Brain microvascular endothelial cell (primary cell): ENCODE results near the gene CATSPER4.

Source experiments
- DNase-seq: peaks from one replicate; pipeline ENCODE4 v3.0.0-alpha.2; 2020
- H3K27ac ChIP-seq: fragments of 250-450 bp; sonication (Bioruptor Pico); 2 replicates; pipeline ENCODE4 v1.5.1; 2020; ENCODE audit warnings: mild to moderate bottlenecking, moderate library complexity
- H3K27me3 ChIP-seq: fragments of 250-450 bp; sonication (Bioruptor Pico); replicated peaks from 2 replicates; pipeline ENCODE4 v1.5.1; 2020; ENCODE audit warnings: mild to moderate bottlenecking
- H3K36me3 ChIP-seq: fragments of 250-450 bp; sonication (Bioruptor Pico); replicated peaks from 2 replicates; pipeline ENCODE4 v1.5.1; 2020; ENCODE audit warnings: mild to moderate bottlenecking
- H3K4me3 ChIP-seq: 2 replicates; pipeline ENCODE4 v1.5.1; 2011; ENCODE audit warnings: low read depth, mild to moderate bottlenecking, control low read depth, low read length, moderate library complexity
- CTCF ChIP-seq: IDR thresholded peaks from 2 replicates; pipeline ENCODE4 v1.5.1; 2011; ENCODE audit warnings: low read depth, mild to moderate bottlenecking, moderate library complexity, low read length, control low read depth, inconsistent platforms; ENCODE audit errors: missing control alignments
- in situ Hi-C: cut with HindIII; loops from 2 replicates; pipeline ENCODE4 v1.10.0; 2017; ENCODE audit warnings: low sequenced_read_pairs, low pct_ligation_motif_present

CATSPER4 gene

GRCh38 chr1:26169198-26169554, 21.2 kb upstream of the CATSPER4 start:
- Histone ChIP-seq H3K27ac (no peak overlapping the region), H3K27me3 (no peaks in the 10 kb centered on the region), H3K4me3 (peak overlapping the region; percentile 87), H3K36me3 (no peaks in the 10 kb centered on the region)
- in situ Hi-C loops: no loop called here
- no peak for DNase-seq
- no peak for TF ChIP-seq CTCF

GRCh38 chr1:26169669-26170471, 20.5 kb upstream of the CATSPER4 start, which contains the start of gene ZNF593:
Gene ZNF593, plus strand, starts transcription at chr1:26169908. Its CDS starts 76 bp downstream, at chr1:26169984.
- Histone ChIP-seq H3K4me3 (peak within 1 kb of the TSS; percentile 87), H3K27me3 (no peaks in the 10 kb centered on the region), H3K27ac (peak within 1 kb of the TSS; percentile 67), H3K36me3 (no peaks in the 10 kb centered on the region)
- in situ Hi-C loops: no loop called here
- peak; percentile 79 for TF ChIP-seq CTCF
- DNase-seq: peak; percentile 78

GRCh38 chr1:26170472-26170821, 20.0 kb upstream of the CATSPER4 start:
- no peak for TF ChIP-seq CTCF
- Histone ChIP-seq H3K36me3 (no peaks in the 10 kb centered on the region), H3K4me3 (peak overlapping the region; percentile 87), H3K27me3 (no peaks in the 10 kb centered on the region), H3K27ac (no peak overlapping the region)
- in situ Hi-C loops: no loop called here
- no peak for DNase-seq

GRCh38 chr1:26171084-26172072, 19.0 kb upstream of the CATSPER4 start, which contains the start of gene ZNF593OS:
Gene ZNF593OS, minus strand, starts transcription at chr1:26171832. Its CDS starts 171 bp downstream, at chr1:26171661.
- no peak within 1 kb of the TSS for H3K27ac ChIP-seq
- in situ Hi-C loops: no loop called here

GRCh38 chr1:26175346-26175745, 15.1 kb upstream of the CATSPER4 start:
- Histone ChIP-seq H3K27me3 (no peaks in the 10 kb centered on the region), H3K36me3 (no peaks in the 10 kb centered on the region), H3K4me3 (no peak overlapping the region), H3K27ac (no peak overlapping the region)
- DNase-seq: no peak
- in situ Hi-C loops: no loop called here
- TF ChIP-seq CTCF: no peak

More at GRCh38 chr1:26171084-26172072, 19.0 kb upstream of the CATSPER4 start, which contains the start of gene ZNF593OS:
- Histone ChIP-seq H3K27me3 (no peaks in the 10 kb centered on the region), H3K4me3 (peak within 1 kb of the TSS; percentile 87), H3K36me3 (no peaks in the 10 kb centered on the region)
- no peak for TF ChIP-seq CTCF
- no peak for DNase-seq
